HG03045 (cell line): ENCODE results near the gene EYA3.

Source experiments
- ATAC-seq: cut with Tn5 transposase; IDR thresholded peaks from one replicate; pipeline ENCODE4 v1.9.1; 2021; ENCODE audit warnings: mild to moderate bottlenecking, moderate library complexity; ENCODE audit not compliant: unreplicated experiment

EYA3 gene

GRCh38 chr1:27941671-27942540 is 146.5 kb downstream of the EYA3 start:
- no peak for ATAC-seq

GRCh38 chr1:27940870-27941560 is 147.4 kb downstream of the EYA3 start:
- no peak for ATAC-seq

GRCh38 chr1:27940297-27940696 is 148.1 kb downstream of the EYA3 start:
- ATAC-seq, result no peak

GRCh38 chr1:27938488-27938887 is 149.9 kb downstream of the EYA3 start:
- no peak for ATAC-seq

GRCh38 chr1:27937524-27937836 is 150.9 kb downstream of the EYA3 start:
- no peak for ATAC-seq

GRCh38 chr1:27936370-27936769 is 152.0 kb downstream of the EYA3 start:
- no peak for ATAC-seq

- no peak for ATAC-seq
Measured at GRCh38 chr1:27935721-27936120, 152.7 kb downstream of the EYA3 start.

GRCh38 chr1:27934818-27935549 is 153.4 kb downstream of the EYA3 start, which contains the start of gene SMPDL3B:
SMPDL3B (plus strand) TSS chr1:27935000; CDS start chr1:27935184, 184 bp downstream.
- ATAC-seq, result no peak

GRCh38 chr1:27931759-27932158 is 156.7 kb downstream of the EYA3 start:
- ATAC-seq, result no peak

GRCh38 chr1:27931184-27931583 is 157.2 kb downstream of the EYA3 start:
- no peak for ATAC-seq

- ATAC-seq, result no peak
Measured at GRCh38 chr1:27928216-27928954, 160.0 kb downstream of the EYA3 start.

- no peak for ATAC-seq
Measured at GRCh38 chr1:27922272-27922671, 166.1 kb downstream of the EYA3 start.
